Measurements from ENCODE around the gene ADAMTS2.

GRCh38 chr5:179253730-179254129 lies 91.5 kb downstream of the ADAMTS2 start:
- TF ChIP-seq CTCF (IDR thresholded peaks at IDR 0.05) (no peak), POLR2A (IDR thresholded peaks at IDR 0.05) (no peak)
